ENCODE results near the gene PRRX1. TPM values are rescaled to one million over a fixed set of nuclear protein-coding genes. Genes with fewer than 3 reads are reported as not detected.

Gene PRRX1
- total RNA-seq = 229 and 404 TPM in 2 replicates

GRCh38 chr1:170664093-170664827 is at the start of gene PRRX1:
Gene PRRX1, plus strand, starts transcription at chr1:170664131. Its CDS starts 88 bp downstream, at chr1:170664219.

Other genes with a start within 250 kb of the PRRX1 start
- gene GORAB, start 132.0 kb upstream of the PRRX1 start, total RNA-seq = 20.2 and 26.5 TPM in 2 replicates